ENCODE results near the gene INPP5D. TPM values are rescaled to one million over a fixed set of nuclear protein-coding genes. Genes with fewer than 3 reads are reported as not detected.

Gene INPP5D
- total RNA-seq, 1 donor from 2014 or later = 4.9 TPM

DNA sequence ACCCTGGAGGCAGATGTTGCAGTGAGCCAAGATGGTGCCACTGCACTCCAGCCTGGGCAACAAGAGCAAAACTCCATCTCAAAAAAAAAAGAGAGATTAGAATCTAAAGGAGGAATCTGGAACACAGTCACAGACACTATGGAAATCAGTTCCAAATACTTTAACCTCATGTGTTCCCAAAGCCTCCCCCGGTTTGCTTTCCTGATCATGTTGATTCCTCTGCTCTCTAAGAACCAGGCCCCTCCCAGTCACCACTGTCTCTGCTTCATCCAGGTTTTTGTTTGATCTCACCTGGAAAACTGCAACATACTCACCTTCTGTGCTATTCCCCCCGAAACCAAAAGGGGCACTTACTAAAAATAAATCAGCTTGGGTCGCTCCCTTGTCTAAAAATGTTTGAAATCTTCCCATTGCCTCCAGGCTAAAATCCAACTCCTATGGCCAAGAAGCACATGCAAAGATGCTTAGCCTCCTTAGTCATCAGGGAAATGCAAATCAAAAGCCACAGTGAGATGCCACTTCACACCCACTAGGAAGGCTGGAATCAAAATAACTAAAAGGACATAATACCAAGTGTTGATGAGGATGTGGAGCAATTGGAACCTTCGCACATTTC, 33.8 kb upstream of the INPP5D start:
- no peaks in the 10 kb centered on the region for H3K9me3 ChIP-seq (replicated peaks)
- H3K27ac ChIP-seq (replicated peaks) = no peak overlapping the region
- peaks cover 6% of the 10 kb centered on the region for H3K27me3 ChIP-seq (ENCODE audit: low read depth)
- TF ChIP-seq, protein P1, sequence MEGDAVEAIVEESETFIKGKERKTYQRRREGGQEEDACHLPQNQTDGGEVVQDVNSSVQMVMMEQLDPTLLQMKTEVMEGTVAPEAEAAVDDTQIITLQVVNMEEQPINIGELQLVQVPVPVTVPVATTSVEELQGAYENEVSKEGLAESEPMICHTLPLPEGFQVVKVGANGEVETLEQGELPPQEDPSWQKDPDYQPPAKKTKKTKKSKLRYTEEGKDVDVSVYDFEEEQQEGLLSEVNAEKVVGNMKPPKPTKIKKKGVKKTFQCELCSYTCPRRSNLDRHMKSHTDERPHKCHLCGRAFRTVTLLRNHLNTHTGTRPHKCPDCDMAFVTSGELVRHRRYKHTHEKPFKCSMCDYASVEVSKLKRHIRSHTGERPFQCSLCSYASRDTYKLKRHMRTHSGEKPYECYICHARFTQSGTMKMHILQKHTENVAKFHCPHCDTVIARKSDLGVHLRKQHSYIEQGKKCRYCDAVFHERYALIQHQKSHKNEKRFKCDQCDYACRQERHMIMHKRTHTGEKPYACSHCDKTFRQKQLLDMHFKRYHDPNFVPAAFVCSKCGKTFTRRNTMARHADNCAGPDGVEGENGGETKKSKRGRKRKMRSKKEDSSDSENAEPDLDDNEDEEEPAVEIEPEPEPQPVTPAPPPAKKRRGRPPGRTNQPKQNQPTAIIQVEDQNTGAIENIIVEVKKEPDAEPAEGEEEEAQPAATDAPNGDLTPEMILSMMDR (IDR thresholded peaks at IDR 0.05; ENCODE audit: borderline replicate concordance) = no peak
- H3K36me3 ChIP-seq = no peaks in the 10 kb centered on the region
- no peak for DNase-seq
- H3K4me3 ChIP-seq = no peak overlapping the region
- H3K4me1 ChIP-seq = no peaks in the 10 kb centered on the region
- intact Hi-C loops (cut with micrococcal nuclease) = no loop called here

DNA sequence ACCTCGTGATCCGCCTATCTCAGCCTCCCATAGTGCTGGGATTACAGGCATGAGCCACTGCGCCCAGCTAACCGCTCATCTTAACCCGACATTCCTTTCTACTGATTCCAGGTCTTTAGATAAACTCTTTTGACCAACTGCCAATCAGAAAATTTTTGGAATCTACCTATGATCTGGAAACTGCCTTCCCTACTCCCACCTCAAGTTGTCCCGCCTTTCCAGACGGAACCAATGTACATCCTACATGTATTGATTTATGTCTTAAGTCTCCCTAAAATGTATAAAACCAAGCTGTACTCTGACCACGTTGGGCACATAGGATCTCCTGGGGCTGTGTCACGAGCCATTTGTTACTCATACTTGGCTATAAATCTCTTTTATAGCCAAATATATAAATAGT, 30.8 kb upstream of the INPP5D start:
- TF ChIP-seq, protein P1 (IDR thresholded peaks at IDR 0.05; ENCODE audit: borderline replicate concordance) = no peak
- Histone ChIP-seq H3K27ac (replicated peaks) (no peak overlapping the region), H3K4me3 (no peak overlapping the region), H3K36me3 (no peaks in the 10 kb centered on the region), H3K9me3 (replicated peaks) (no peaks in the 10 kb centered on the region), H3K4me1 (no peaks in the 10 kb centered on the region), H3K27me3 (ENCODE audit: low read depth) (peaks cover 2% of the 10 kb centered on the region)
- DNase-seq = no peak
- intact Hi-C loops (cut with micrococcal nuclease) = no loop called here

DNA sequence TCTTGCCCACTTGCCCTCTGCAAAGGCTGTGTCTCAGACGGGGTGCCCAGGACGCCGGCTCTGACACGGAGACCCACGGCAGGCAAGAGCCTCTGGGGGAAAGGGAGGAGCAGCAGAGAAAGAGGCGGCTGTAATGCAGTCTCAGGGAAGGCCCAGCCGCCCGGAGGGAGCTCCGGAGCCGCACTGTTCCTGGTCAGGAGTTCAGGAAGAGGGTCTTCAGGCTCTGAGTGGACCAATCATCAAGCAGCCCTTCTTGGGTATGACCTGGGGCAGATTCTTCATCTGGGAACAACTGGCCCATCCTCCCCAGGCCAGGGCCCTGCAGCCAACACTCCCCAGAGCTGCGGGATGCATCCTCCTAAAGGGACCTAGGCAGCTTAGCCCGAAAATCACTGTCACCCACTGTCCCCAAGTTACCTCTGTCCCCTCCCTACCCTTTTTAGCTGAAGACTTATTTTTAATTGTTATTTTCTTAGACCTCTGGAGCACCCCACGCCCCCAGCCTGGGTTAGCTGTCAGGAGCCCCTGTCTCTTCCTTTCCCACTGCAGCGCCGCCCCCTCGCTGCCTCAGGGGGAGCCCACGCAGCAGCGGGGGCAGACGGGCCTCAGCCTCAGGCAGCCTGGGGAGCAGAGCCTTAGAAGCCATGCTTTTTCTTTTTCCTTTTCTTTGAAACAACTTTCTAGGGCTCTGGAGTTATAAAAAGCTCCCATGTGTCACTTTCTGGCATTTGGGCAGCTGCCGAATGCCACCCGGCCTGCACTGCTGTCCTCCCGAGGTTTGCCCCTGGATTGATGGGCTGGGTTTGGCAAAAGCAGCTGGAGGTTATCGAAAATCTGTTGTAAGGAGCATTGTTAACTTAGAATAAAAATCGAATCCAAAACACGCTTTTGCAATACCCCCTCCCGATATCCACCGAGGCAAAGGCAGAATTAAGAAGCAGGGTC, 28.3 kb upstream of the INPP5D start:
- Histone ChIP-seq H3K4me1 (no peaks in the 10 kb centered on the region), H3K36me3 (no peaks in the 10 kb centered on the region), H3K9me3 (replicated peaks) (no peaks in the 10 kb centered on the region), H3K27me3 (ENCODE audit: low read depth) (no peaks in the 10 kb centered on the region), H3K27ac (replicated peaks) (no peak overlapping the region), H3K4me3 (no peak overlapping the region)
- intact Hi-C loops (cut with micrococcal nuclease) = no loop called here
- no peak for DNase-seq
- TF ChIP-seq, protein P1 (IDR thresholded peaks at IDR 0.05; ENCODE audit: borderline replicate concordance) = no peak

DNA sequence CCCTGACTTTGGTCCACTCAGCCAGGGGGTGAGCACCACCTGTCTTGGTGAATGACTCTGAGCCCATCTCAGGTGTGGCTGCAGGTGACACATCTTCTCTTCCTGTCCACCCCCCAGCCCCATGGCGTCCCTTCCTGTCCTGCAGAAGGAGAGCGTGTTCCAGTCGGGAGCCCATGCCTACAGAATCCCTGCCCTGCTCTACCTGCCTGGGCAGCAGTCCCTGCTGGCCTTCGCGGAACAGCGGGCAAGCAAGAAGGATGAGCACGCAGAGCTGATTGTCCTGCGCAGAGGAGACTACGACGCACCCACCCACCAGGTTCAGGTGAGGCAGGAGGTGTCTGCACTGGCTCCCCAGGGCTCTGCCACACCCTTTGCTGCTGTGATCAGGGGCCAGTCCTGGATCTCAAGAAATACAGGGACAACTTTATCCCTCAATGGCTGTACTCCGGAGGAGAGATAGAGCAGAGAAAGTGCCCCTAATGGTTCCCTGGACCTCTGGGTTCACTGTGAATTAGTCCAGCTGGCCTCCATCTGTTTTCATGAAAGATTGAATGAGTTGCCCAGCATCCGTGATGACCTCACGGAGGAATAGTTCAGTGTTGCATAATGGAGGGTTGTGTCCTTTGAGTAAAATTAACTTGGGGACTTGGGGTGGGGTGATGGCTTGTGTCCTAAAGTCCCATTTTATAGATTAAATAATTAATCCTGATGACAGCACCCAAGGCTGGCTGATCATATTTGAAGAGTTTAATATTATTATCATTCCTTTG, 27.4 kb upstream of the INPP5D start, which contains the start of gene NEU2:
TSS of gene NEU2 (plus strand) at position 122 of the 770 bp plus-strand sequence. CDS start at position 122, 0 bp downstream.
- Histone ChIP-seq H3K36me3 (no peaks in the 10 kb centered on the region), H3K27me3 (ENCODE audit: low read depth) (no peaks in the 10 kb centered on the region), H3K9me3 (replicated peaks) (no peaks in the 10 kb centered on the region), H3K27ac (replicated peaks) (no peak within 1 kb of the TSS), H3K4me1 (no peaks in the 10 kb centered on the region), H3K4me3 (no peak within 1 kb of the TSS)
- intact Hi-C loops (cut with micrococcal nuclease) = no loop called here
- no peak for DNase-seq
- TF ChIP-seq, protein P1 (IDR thresholded peaks at IDR 0.05; ENCODE audit: borderline replicate concordance) = no peak

DNA sequence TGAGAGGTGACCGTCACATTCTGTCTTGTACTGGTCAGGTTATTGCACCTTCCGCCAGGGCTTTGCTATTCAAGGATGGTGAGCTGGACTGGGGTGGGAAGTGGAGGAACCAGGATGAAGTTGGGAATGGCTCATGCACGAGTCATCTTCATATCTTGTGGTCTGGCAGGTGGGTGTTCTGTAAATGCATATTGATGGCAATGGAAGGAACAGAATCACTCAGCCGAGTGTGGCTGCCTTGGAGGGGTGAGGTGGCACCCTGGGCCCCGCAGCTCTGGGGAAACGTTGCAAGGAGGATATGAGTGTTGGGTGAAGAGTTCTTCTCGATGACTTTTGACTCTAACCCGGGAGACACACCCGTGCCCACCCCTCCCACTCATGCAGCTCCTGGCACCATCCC, 26.5 kb upstream of the INPP5D start:
- Histone ChIP-seq H3K4me3 (no peak overlapping the region), H3K27me3 (ENCODE audit: low read depth) (no peaks in the 10 kb centered on the region), H3K4me1 (no peaks in the 10 kb centered on the region), H3K9me3 (replicated peaks) (no peaks in the 10 kb centered on the region), H3K27ac (replicated peaks) (no peak overlapping the region), H3K36me3 (no peaks in the 10 kb centered on the region)
- intact Hi-C loops (cut with micrococcal nuclease) = no loop called here
- no peak for DNase-seq
- TF ChIP-seq, protein P1 (IDR thresholded peaks at IDR 0.05; ENCODE audit: borderline replicate concordance) = no peak
